Subcutaneous adipose tissue (tissue), 4 donors: ENCODE data around the gene ATL1. TPM values are rescaled to one million over a fixed set of nuclear protein-coding genes. Genes with fewer than 3 reads are reported as not detected.

ENCODE experiments used
- total RNA-seq, 4 donors: library from RNA; depleted of rRNA; stranded (reverse); fragments of >200 nt; gene quantifications; one replicate each; pipeline ENCODE4 v1.1.0, GENCODE V29; 2016
- TF ChIP-seq, protein P1 (sequence below): fragments of 450-650 bp; IDR thresholded peaks from one replicate; pipeline ENCODE4 v1.5.1; 2016; ENCODE audit warnings: low read depth, mild to moderate bottlenecking, control low read depth, antibody characterized with exemption, moderate library complexity

The ATL1 gene
- total RNA-seq, 4 donors from 2014 or later: 2.4 to 5.4 (median 4.9) TPM

DNA sequence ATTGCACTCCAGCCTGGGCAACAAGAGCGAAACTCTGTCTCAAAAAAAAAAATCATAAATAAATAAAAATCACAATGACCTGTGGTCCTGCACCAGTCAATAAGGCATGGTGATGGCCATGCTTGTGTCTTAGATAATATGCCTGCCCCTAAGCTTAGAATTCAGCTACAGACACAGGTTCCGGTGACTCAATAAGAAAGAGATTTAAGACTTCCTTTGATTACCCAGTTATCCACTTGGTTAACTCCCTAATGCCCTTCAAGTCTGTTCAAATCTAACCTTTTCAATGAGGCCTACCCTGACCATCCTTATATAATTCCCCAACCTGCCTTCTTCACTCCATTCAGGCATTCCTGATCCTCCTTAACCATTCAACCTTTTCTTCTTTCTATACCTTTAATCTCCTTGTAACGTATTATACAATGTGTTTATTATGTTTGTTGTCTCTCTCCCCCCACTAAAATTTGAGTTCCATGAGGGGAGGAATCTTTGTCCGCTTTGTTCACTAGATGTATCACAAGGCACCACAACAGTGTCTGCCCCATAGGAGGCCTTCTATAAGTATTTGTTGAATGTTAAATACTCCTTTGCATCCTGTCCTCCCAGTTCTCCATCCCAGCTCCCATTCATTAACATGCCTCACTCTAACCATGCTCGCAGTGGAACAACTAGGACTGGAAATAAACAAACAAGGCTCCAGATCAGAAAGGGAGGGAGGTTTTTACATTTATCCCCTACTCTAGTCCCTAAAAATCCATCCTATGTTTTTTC is 36.5 kb upstream of the ATL1 start:
- TF ChIP-seq, protein P1, sequence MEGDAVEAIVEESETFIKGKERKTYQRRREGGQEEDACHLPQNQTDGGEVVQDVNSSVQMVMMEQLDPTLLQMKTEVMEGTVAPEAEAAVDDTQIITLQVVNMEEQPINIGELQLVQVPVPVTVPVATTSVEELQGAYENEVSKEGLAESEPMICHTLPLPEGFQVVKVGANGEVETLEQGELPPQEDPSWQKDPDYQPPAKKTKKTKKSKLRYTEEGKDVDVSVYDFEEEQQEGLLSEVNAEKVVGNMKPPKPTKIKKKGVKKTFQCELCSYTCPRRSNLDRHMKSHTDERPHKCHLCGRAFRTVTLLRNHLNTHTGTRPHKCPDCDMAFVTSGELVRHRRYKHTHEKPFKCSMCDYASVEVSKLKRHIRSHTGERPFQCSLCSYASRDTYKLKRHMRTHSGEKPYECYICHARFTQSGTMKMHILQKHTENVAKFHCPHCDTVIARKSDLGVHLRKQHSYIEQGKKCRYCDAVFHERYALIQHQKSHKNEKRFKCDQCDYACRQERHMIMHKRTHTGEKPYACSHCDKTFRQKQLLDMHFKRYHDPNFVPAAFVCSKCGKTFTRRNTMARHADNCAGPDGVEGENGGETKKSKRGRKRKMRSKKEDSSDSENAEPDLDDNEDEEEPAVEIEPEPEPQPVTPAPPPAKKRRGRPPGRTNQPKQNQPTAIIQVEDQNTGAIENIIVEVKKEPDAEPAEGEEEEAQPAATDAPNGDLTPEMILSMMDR: no peak

DNA sequence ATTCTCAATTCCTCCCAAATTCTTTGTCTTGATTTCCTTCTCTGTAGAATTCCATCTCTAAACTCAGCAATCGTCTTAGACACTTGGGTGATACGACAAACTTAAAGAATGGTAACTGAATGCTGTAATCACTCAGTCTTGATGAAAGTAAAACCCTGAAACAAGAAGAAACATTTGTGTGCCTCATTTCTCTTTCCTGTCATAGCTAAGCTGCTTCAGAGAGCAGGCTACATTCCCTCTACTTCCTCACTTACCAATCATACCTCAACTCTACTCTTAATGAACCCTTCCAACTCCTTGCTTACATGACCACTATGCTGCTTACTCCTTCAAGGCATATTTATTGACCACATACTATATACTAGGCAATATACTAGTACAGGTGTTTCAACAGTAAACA is 35.9 kb upstream of the ATL1 start:
- TF ChIP-seq, protein P1: no peak

DNA sequence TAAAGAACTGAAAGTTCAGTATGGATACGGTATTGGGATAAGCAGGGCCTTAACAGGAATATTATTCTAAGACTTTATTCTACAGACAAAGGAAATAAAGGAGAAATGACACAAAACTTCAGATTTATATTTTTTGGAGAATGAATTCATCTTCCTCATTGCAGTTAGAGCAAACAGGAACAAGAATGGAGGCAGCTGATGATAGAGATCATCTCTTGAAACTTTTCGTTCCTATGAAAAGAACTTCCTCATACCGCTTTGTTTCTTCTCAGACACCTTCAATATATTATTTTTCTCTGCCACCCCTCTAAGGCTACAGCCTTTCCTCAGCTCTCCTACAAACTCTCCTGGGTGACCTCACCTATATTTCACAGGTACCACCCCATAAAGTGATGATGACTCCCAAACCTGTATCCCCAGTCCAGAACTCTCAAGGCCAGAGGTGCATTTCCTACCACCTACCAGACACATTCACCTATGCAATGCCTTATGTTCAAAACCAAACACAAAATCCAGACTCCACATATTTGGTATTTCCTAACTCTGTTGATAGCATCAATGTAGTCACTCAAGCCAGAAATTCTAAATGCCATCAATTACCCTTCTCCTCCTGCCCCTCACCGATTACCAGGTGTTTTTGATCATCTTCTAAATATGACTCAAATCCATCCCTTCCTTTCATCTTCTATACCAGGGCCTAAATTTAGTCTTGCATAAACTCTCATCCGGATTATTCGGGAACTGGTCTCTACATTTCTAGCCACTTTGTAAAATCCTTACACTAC is 35.0 kb upstream of the ATL1 start:
- TF ChIP-seq, protein P1: no peak

DNA sequence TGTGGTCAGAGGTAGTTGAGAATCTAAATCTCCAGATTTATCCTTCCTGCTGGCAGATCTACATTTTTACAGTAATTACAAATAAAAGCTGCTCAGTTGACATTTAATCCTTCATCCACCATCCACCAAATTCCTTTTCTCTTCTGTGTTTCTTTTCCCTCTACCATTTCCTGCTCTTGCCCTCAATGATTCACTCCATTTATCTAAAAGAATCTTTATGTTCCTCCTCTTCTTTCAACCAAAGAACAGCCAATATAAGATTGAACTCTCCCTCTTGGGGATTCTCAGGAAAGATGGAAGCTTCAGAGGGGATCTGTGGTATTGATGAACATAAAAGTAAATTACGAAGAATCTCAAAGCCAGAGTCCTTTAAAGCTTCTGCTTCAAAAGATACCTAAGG is 31.9 kb upstream of the ATL1 start:
- TF ChIP-seq, protein P1: no peak

DNA sequence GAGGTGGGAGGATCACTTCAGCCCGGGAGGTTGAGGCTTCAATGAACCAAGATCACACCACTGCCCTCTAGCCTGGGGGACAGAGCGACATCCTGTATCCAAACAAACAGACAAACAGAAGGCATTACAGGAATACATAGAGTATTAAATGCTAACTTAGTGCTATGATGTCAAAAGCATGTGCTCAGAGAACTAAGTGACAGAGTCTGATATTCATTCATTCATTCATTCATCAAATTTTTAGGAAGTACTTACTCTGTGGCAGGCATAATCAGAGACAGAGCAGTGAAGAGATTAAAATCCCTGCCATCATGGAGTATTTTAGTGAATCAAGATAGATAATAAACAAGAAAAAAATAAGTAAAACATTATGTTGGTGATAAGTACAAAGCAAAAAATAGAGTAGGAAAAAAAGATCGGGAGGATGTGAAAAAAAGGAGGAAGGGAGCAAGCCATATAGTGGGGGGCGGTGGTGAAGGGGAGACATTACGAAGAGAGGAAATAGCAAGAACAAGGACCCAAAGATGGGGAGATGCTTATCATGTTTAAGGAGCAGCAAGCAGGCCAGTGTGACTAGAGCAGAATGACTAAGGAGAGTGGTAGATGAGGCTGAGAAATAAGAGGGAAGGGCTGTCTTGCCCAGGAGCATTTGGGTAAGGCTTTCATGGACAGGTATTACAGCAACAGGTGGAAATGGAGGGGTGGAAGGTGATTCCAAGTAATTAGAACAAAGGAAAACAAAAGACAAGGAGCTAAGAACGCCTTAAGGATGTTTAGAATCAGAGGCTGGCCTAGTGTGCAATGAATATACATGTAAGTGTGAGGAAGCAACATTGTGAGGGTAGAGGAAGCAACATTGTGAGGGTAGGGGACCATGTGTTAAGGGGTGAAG is 30.4 kb upstream of the ATL1 start:
- TF ChIP-seq, protein P1: no peak

DNA sequence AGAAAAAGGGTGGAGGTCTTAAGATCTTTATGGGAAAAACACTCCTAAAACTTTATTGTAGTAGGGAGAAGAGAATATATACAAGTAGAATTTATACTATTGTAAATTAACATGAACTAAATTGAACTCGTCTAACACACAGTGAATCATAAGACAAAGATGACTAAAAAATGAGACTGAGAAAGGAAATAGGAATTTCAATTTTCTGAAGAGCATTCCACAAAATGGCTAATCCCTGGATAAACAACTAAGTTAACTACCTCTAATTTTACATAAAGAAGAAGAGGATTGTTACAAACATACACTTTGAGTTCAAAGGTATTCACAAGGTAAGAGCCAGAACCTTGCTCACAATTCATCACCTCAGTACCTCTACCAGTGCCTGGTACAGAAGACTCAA is 29.6 kb upstream of the ATL1 start:
- TF ChIP-seq, protein P1: no peak
